Neural crest cell (in vitro differentiated cells): ENCODE data around the gene ATP8B1. TPM values are rescaled to one million over a fixed set of nuclear protein-coding genes. Genes with fewer than 3 reads are reported as not detected.

Source experiments
- DNase-seq: peaks from one replicate; pipeline ENCODE4 v3.0.0; 2021; ENCODE audit warnings: low read depth, mixed read lengths, low spot score
- H3K27ac Mint-ChIP-seq: one replicate; pipeline ENCODE4 v1.8.0; 2021; ENCODE audit warnings: mild to moderate bottlenecking, mixed read lengths; ENCODE audit not compliant: unreplicated experiment
- H3K27me3 Mint-ChIP-seq: 2 replicates; pipeline ENCODE4 v1.8.0; 2021; ENCODE audit warnings: low read depth, mild to moderate bottlenecking, mixed read lengths
- H3K36me3 Mint-ChIP-seq: 2 replicates; pipeline ENCODE4 v1.8.0; 2021; ENCODE audit warnings: low read depth, mild to moderate bottlenecking, mixed read lengths
- H3K4me1 Mint-ChIP-seq: 2 replicates; pipeline ENCODE4 v1.8.0; 2021; ENCODE audit warnings: mixed read lengths
- H3K4me3 Mint-ChIP-seq: one replicate; pipeline ENCODE4 v1.8.0; 2021; ENCODE audit warnings: mild to moderate bottlenecking, mixed read lengths
- H3K9me3 Mint-ChIP-seq: 2 replicates; pipeline ENCODE4 v1.8.0; 2021; ENCODE audit warnings: mixed read lengths
- total RNA-seq: library from RNA; stranded (reverse); gene quantifications from 2 replicates; pipeline ENCODE4 v1.2.1, GENCODE V29; 2021
- TF ChIP-seq, protein P1 (sequence below): fragments of 200-600 bp; sonication (generic); conservative IDR thresholded peaks from 2 replicates; pipeline ENCODE4 v1.5.0; 2021; ENCODE audit warnings: antibody characterized with exemption, mild to moderate bottlenecking

The ATP8B1 gene
- total RNA-seq, 1 donor from 2014 or later, result 0.05 TPM

DNA sequence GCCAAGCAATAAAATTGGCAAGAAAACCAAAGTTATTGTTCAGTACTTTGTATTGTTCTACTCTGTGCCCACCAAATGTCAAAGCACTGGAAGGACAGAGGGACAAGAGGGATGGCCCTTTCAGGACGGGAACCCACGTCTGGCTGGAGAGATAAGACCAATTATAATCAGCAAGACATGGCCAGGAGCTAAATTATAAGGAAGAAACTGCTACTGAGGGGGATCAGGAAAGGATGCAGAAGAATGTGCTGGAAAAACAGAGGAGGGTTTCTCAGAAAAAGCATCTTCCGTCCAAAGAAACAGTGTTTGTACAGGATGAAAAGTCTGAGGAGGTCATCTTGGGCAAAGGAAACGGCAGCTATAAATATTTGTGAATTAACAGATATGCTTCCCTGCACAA, 135.1 kb downstream of the ATP8B1 start:
- no peaks in the 10 kb centered on the region for H3K27me3 Mint-ChIP-seq
- no peak for DNase-seq
- H3K4me1 Mint-ChIP-seq, result peaks cover 14% of the 10 kb centered on the region
- no peak overlapping the region for H3K27ac Mint-ChIP-seq
- H3K9me3 Mint-ChIP-seq, result peaks cover 4% of the 10 kb centered on the region
- H3K36me3 Mint-ChIP-seq, result peaks cover 2% of the 10 kb centered on the region
- H3K4me3 Mint-ChIP-seq, result no peak overlapping the region
- TF ChIP-seq, protein P1, sequence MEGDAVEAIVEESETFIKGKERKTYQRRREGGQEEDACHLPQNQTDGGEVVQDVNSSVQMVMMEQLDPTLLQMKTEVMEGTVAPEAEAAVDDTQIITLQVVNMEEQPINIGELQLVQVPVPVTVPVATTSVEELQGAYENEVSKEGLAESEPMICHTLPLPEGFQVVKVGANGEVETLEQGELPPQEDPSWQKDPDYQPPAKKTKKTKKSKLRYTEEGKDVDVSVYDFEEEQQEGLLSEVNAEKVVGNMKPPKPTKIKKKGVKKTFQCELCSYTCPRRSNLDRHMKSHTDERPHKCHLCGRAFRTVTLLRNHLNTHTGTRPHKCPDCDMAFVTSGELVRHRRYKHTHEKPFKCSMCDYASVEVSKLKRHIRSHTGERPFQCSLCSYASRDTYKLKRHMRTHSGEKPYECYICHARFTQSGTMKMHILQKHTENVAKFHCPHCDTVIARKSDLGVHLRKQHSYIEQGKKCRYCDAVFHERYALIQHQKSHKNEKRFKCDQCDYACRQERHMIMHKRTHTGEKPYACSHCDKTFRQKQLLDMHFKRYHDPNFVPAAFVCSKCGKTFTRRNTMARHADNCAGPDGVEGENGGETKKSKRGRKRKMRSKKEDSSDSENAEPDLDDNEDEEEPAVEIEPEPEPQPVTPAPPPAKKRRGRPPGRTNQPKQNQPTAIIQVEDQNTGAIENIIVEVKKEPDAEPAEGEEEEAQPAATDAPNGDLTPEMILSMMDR, result no peak

DNA sequence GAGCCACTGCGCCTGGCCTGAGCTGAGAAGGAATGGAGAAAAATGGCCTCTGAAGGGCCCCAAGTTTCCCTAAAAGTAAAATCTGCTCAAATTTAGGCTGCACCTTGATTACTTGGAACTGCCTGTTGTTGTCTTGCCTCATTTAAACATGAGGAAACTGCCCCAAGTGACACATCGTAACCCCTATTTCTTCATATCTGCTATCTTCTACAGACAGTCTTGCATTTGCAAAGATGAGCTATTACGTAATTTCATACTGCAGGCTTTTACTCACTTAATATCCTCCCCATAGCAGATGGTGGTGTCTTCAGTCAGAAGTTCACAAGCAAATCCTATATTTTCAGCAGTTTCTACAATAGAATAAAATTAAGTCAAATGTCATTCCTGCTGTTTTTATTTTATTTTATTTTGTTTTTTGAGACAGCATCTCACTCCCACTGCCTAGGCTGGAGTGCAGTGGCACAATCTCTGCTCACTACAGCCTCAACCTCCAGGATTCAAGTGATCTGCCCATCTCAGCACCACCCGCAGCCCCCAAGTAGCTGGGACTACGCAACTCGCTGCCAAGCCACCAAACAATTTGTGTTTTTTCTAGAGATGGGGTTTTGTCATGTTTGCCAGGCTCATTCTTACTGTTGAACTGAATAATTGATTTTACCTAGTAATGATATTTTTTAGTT, 136.2 kb downstream of the ATP8B1 start:
- Mint-ChIP-seq H3K36me3 (peaks cover under 1% of the 10 kb centered on the region), H3K9me3 (no peaks in the 10 kb centered on the region), H3K27me3 (no peaks in the 10 kb centered on the region), H3K4me3 (no peak overlapping the region), H3K27ac (no peak overlapping the region), H3K4me1 (peaks cover 14% of the 10 kb centered on the region)
- TF ChIP-seq, protein P1, result no peak
- no peak for DNase-seq

DNA sequence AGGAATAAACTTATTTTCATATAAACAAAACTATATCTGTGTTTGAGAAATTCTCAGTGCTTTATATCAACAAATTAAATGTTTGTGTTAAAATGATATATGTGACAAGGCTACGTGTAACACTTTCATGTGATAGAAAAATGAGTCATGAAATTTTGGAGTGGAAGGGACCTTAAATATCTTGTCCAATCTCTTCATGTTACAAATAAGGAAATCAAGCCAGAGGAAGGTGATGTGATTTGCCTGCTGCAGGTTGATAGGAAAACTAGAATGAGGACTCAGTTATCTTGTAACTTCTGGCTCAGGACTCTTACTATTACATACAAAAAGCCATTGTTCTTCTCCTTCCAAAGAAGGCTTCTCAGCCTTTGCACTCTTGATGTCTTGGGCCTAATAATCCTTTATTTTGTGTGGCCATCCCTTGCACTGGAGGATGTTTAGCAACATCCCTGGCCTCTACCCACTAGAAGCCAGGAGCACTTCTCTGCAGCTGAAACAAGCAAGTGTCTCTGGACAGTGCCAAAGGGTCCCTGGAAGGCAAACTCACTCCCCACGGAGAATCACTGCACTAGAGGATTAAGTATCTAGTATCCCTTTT, 138.4 kb downstream of the ATP8B1 start:
- no peak for DNase-seq
- Mint-ChIP-seq H3K4me1 (peaks cover 14% of the 10 kb centered on the region), H3K27ac (no peak overlapping the region)

DNA sequence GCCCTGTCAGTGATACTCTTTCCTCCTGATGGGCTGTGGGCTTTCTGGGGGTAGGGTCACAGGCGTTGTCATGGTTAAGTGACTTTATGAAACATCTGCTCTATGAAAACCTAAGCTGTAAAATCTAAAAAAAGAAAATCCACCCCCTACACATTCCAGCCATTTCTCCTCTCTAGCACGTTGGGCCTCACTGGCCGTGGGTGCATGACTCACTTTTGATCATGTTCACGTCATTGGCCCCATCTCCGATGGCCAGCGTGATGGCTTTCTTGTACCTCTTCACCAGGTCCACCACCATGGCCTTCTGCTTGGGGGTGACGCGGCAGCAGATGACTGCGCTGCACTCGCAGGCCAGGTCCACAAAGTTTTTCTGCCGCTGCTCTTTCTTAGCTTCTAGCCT, 142.2 kb downstream of the ATP8B1 start:
- Mint-ChIP-seq H3K4me1 (peaks cover 8% of the 10 kb centered on the region), H3K27me3 (no peaks in the 10 kb centered on the region), H3K4me3 (no peak overlapping the region), H3K9me3 (no peaks in the 10 kb centered on the region), H3K36me3 (no peaks in the 10 kb centered on the region), H3K27ac (no peak overlapping the region)
- TF ChIP-seq, protein P1, result no peak
- DNase-seq, result no peak

More for the DNA sequence above, 138.4 kb downstream of the ATP8B1 start:
- Mint-ChIP-seq H3K27me3 (no peaks in the 10 kb centered on the region), H3K4me3 (no peak overlapping the region), H3K36me3 (no peaks in the 10 kb centered on the region), H3K9me3 (no peaks in the 10 kb centered on the region)
- TF ChIP-seq, protein P1, result no peak

DNA sequence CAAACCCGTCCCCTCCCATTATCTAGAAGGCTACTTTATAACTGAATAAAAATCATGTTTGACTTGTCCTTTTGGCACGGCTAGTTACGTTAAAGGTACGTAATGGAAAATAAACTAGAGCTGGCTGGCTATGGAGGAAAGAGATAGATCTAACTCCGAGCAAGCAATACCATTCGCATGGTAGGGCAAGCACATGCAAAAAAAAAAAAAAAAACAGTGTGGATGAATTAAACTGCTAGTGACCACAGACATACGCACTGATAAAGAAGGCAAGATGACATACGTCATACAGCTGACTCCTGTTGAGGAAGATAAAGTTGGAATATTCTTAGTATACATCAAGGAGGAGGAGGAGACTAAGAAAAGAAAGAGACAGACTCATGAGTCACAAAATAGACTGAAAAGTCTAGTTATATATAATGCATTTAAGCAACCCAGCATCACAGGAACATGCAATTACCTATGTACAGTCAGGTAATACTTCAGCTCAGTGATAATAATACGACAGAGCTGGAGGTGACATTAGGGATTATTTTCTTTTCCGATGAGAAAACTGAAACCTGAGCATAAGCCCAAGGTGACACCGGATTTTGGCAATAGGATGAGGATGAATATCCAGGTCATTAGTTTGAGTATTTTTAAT, 143.5 kb downstream of the ATP8B1 start:
- H3K27me3 Mint-ChIP-seq, result no peaks in the 10 kb centered on the region
- peaks cover 2% of the 10 kb centered on the region for H3K4me1 Mint-ChIP-seq
- no peak overlapping the region for H3K27ac Mint-ChIP-seq
- TF ChIP-seq, protein P1, result no peak
- H3K4me3 Mint-ChIP-seq, result no peak overlapping the region
- H3K36me3 Mint-ChIP-seq, result peaks cover 11% of the 10 kb centered on the region
- H3K9me3 Mint-ChIP-seq, result peaks cover 8% of the 10 kb centered on the region
- no peak for DNase-seq
